Tibial nerve (tissue), 4 donors: ENCODE measurements around the gene SFXN5.
"Not testable (repeated sequence)": the region's sequence is repeated elsewhere in the genome, so short reads cannot be mapped to it uniquely, and the experiment has no call there.

ENCODE experiments used
- EP300 ChIP-seq, 2 donors: sonication (generic); formaldehyde crosslinking; IDR thresholded peaks; one replicate each; pipeline ENCODE4 v1.6.1; 2017; ENCODE audit warnings: antibody characterized with exemption in 2 of 2, mild to moderate bottlenecking in 1 of 2
- POLR2A ChIP-seq, 2 donors: fragments of 450-650 bp; IDR thresholded peaks; one replicate each; pipeline ENCODE4 v1.6.1; 2017; ENCODE audit warnings: antibody characterized with exemption in 2 of 2, mild to moderate bottlenecking in 2 of 2, moderate library complexity in 2 of 2
- TF ChIP-seq, protein P1 (sequence below), 5 experiments: fragments of 200-600 bp in 3 of 5; fragments of 450-650 bp in 2 of 5; sonication (generic) in 3 of 5; IDR thresholded peaks; one replicate each; pipeline ENCODE4 v1.5.1; 2016 to 2019; ENCODE audit warnings: antibody characterized with exemption in 5 of 5, mild to moderate bottlenecking in 3 of 5, moderate library complexity in 2 of 5

DNA sequence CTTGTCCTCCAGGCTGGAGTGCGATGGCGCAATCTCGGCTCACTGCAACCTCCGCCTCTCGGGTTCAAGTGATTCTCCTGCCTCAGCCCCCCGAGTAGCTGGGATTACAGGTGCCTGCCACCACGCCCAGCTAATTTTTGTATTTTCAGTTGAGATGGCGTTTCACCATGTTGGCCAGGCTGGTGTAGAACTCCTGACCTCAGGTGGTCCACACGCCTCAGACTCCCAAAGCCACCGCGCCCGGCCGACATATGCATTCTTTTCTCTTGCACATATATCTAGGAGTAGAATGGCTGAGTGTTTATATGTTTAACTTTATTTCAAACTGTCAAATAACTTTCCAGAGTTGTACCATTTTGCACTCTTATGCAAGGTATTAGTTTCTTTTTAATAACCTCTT lies 164.1 kb downstream of the SFXN5 start:
- TF ChIP-seq, protein P1, sequence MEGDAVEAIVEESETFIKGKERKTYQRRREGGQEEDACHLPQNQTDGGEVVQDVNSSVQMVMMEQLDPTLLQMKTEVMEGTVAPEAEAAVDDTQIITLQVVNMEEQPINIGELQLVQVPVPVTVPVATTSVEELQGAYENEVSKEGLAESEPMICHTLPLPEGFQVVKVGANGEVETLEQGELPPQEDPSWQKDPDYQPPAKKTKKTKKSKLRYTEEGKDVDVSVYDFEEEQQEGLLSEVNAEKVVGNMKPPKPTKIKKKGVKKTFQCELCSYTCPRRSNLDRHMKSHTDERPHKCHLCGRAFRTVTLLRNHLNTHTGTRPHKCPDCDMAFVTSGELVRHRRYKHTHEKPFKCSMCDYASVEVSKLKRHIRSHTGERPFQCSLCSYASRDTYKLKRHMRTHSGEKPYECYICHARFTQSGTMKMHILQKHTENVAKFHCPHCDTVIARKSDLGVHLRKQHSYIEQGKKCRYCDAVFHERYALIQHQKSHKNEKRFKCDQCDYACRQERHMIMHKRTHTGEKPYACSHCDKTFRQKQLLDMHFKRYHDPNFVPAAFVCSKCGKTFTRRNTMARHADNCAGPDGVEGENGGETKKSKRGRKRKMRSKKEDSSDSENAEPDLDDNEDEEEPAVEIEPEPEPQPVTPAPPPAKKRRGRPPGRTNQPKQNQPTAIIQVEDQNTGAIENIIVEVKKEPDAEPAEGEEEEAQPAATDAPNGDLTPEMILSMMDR (IDR thresholded peaks at IDR 0.05) = not testable (repeated sequence)
- TF ChIP-seq POLR2A, EP300 (IDR thresholded peaks at IDR 0.05): not testable (repeated sequence)
